ENCODE data around the gene BEST1.
"Not testable (repeated sequence)": the region's sequence is repeated elsewhere in the genome, so short reads cannot be mapped to it uniquely, and the experiment has no call there.

BEST1 gene

GRCh38 chr11:61980783-61981541 lies 30.8 kb downstream of the BEST1 start:
- DNase-seq: no peak

- DNase-seq: no peak
These were observed 33.3 kb downstream of the BEST1 start for GRCh38 chr11:61983419-61983818.

- DNase-seq: no peak
These were observed 35.7 kb downstream of the BEST1 start for GRCh38 chr11:61985869-61986268.

- DNase-seq: no peak
These were observed 44.8 kb downstream of the BEST1 start for GRCh38 chr11:61994981-61995380.

GRCh38 chr11:61996933-61997332 lies 46.8 kb downstream of the BEST1 start:
- no peak for DNase-seq

- no peak for DNase-seq
These were observed 49.2 kb downstream of the BEST1 start for GRCh38 chr11:61999141-61999975.

- no peak for DNase-seq
These were observed 50.6 kb downstream of the BEST1 start for GRCh38 chr11:62000539-62001446.

- DNase-seq: no peak
These were observed 51.5 kb downstream of the BEST1 start for GRCh38 chr11:62001450-62002191.

GRCh38 chr11:62002283-62002682 lies 52.1 kb downstream of the BEST1 start:
- not testable (repeated sequence) for DNase-seq

GRCh38 chr11:62004473-62004872 lies 54.3 kb downstream of the BEST1 start:
- DNase-seq: no peak

GRCh38 chr11:62008193-62008592 lies 58.0 kb downstream of the BEST1 start:
- DNase-seq: no peak

GRCh38 chr11:62010935-62011528 lies 60.9 kb downstream of the BEST1 start:
- DNase-seq: no peak

- DNase-seq: no peak
These were observed 61.7 kb downstream of the BEST1 start for GRCh38 chr11:62011881-62012280.

GRCh38 chr11:62012451-62012831 lies 62.3 kb downstream of the BEST1 start:
- no peak for DNase-seq

GRCh38 chr11:62012832-62013461 lies 62.8 kb downstream of the BEST1 start:
- no peak for DNase-seq
